NCI-H510A (cell line): ENCODE results near the gene PRDX3.
"Not testable (repeated sequence)": the region's sequence is repeated elsewhere in the genome, so short reads cannot be mapped to it uniquely, and the experiment has no call there.

Source experiments
- DNase-seq: peaks from one replicate; lab custom pipeline; 2025; lab: John Stamatoyannopoulos, UW

PRDX3 gene

DNA sequence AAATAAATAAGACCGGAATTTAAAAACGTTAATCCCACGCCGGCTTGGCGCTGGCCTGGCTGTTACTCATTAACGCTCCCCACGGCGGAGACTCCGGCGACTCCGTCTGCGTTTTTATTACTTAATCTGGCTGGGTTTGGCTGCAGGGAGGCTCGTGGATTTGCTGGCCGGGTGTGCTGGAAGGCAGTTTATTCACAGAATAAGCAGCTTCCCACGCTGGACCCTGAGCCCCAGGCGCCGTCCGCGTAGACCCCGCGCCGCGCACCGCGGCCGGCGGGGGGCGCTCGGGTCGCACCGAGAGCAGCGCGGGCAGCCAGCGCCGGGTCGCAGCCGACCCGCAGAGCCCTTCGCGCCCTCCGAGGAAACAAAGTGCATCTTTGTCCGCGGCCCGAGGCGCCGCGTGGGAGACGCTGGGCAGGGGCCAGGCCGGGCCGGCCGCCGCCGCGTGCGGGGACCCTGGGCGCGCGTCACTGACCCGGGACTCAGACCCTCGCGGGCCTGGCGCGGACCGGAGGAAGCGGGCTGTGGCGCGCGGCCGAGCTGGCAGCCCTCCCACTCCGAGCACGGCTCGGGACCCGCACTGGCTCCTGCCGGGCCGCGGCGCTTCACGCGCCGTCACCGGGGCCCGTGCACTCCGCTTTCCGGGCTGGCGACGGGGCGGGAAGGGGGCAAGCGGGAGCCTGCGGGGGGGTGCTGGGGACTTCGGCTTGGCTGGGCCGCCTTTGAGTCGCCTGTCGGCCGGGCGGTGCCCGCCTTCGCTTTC is 28.2 kb upstream of the PRDX3 start:
- peak; percentile 58 for DNase-seq

DNA sequence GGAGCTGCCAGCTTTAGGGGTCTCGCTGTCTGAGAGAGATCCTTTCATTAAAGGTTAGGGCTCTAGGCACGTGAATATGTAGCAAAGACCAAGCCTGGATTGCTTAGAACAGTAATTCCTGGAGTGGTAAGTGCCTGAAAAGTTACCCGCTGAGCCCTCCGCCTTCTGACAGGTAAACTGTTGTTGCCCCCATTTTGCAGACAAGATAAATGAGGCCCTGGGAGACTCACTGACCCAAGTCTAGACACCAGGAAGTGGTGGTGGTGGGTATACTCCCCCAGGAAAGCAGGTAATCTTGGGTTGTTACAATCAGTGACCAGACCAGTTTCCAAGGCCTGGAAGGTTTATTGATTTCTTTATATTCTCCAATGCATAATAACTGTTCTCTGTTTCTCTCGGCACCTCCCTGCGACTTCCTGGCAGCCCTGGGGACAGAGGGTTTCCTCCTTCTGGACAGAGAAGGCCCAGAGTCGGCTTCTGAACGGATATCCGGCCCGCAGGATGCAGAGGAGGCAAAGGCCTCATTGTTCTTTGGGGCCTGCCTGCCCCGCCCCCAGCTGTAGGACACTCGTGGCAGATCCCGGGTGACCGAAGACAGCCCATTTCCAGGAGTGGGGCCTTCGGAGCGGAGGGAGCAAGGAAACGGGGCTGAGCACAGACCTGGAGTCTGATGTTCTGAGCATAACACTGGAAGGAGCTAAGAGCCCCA is 27.4 kb upstream of the PRDX3 start:
- no peak for DNase-seq

DNA sequence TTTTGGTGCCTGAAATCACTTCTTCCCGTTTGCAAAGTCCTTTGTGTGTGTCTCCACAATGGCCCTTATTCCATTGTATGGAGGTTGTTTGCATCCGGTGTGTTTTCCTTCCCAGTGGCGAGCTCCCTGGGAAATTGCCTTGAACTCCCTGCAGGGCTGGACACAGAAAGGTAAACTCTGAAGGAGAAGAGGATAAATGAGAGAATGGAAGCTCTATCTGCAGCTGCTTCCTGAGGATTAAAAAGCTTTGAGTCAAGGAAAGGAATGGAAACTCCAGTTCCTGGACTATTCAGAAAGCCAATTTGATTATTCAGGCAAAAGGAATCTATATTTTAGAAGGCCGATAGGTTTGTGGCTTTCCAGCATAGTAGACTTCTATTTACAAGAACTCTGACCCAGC is 24.4 kb upstream of the PRDX3 start:
- DNase-seq: no peak

DNA sequence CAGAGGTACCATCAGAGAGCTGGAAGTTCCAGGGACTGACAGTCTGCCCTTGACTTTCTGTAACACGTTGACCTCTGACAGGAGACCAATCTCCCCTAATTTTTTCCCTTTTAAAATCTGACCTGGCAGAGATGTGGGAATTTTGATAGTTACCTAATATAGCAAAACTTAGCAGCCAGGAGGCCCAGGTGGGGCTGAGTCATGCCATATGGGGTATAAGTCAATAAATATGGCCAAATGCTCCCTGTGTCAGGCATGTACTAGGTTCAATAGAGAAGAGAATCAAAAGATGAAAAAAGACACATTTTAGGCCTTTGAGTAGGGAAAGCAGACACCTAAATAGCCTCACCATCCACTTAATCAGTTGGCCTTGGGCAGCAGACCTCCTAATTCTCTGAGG is 22.6 kb upstream of the PRDX3 start:
- no peak for DNase-seq

DNA sequence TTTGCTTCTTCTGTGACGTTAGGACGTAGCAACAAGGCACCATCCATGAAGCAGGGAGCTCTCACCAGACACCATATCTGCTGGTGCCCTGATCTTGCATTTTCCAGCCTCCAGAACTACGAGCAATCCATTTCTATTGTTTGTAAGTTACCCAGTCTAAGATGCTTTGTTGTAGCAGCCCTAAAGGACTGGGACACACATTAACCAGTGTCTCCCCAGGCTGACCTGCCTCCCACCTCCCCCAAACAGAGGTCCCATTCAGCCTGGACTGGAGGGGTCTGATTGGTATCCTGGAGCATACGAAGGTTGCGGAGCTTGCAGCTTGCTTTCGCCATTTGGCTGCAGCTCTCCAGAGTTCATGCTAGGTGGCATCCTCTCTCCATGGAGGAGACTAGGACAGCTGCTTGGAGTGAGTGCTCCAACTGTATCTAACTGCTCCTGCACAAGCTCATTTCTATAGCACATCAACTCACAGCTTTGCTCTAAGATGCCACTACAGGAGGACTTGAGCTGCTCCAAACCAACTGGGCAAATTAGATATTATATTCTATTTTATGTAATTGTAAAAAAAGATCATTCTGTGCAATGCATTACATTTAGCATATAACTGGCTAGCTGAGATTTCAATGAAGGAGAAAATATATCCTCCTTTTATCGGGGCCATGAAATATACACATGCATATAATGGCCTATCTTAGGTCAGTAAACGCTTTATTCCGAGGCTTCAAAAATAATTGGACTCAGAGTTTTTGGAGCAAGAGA is 20.8 kb upstream of the PRDX3 start:
- peak; percentile 28 for DNase-seq

DNA sequence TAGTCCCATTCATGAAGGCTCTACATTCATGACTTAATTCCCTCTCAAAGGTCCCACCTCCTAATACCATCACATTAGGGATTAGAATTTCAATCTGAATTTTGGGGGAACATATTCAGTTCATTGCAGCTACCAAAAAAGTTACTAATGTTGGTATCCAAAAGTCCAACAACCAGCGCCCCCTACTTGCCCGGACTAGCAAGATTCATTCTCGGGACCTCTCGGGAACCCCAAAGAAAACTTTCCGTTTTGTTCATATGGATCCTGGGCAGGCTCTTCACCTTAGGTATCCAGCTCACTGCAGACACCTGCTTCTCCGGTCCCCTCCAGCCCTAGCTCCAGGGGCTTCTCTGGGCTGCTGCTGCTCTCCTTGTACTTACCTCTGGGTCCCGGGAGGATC is 19.8 kb upstream of the PRDX3 start:
- no peak for DNase-seq

DNA sequence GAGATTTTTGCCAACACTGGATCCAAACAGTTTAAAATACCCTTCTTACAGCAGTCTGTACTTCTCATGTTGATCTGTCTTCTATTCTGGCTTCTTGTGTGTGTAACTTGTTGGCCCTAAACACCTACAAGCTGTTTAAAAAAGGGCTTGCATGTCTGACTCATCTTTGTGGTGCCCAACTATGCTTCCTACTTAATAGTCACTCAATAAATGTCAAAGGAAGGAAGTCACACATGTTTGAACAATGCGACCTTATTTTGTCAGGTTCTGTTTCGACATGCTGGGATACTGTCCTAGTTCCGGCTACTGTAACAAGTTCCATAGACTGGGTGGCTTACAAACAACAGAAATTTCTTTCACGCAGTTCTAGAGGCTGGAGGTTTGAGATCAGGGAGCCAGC is 19.3 kb upstream of the PRDX3 start:
- no peak for DNase-seq

DNA sequence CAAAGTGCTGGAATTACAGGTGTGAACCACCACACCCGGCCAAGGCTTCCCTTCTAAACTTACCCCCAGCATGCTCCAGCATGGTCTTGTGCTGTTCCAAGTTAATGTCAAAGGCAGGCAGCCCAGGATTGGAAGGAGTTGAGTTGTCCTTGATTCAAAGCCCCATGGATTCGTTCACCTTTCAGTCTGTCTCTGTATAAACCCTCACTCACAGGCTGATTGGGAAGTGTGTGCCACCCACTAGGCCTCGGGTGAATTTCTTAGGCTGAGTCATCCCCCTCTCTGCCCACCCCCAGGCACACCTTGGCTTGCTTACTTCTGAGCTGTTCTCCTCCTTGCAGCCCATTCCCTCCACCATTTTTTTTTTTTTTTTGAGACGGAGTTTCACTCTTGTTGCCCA is 13.3 kb upstream of the PRDX3 start:
- no peak for DNase-seq

DNA sequence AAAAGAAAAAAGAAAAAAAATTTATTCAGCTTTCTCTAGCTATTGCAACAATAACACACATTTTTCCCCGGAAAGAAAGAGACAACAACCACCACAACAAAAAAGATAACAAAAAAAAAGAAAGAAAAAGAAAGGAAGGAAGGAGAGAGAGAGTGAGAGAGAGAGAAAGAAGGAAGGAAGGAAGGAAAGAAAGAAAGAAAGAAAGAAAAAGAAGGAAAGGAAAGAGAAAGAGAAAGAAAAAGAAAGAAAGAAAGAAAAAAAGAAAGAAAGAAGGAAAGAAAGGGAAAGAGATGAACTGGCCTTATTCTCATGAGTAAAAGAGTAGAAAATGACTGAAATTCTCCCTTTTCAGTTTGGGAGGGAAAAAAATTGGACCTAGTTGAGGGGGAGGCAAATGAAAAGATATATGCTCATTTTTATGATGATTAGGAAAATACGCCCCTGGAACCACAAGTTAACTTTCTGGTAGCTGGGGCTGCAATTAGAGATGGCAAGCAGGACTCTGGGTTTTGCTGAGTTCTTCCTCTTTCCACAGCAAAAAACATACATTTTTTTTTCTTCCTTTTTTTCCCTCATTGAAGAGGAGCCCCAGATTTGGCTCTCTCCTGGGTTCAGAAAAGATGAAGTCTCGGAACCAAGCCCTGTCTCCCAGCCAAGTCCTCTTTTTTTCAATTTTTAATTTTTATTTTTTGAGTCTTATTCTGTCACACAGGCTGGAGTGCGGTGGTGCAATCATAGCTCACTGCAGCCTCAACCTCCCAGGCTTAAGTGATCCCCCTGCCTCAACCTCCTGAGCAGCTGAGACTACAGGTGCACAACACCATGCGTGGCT is 12.6 kb upstream of the PRDX3 start:
- DNase-seq: no peak

DNA sequence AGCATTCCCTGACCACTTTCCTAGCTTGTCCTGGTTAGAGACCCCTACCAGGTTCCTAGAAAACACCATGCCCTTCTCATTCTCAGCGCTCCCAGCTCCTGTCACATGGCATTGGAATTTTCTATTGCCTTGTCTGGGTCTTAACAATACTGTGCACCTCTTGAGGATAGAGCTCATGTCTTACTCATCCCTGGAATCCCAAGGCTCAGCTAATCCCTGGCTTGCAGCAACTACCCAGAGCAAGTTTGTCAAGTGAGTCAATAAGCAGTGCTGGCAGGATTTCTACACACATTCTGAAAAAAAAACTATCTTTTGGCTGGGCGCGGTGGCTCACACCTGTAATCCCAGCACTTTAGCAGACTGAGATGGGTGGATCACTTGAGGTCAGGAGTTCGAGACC is 11.7 kb upstream of the PRDX3 start:
- no peak for DNase-seq

DNA sequence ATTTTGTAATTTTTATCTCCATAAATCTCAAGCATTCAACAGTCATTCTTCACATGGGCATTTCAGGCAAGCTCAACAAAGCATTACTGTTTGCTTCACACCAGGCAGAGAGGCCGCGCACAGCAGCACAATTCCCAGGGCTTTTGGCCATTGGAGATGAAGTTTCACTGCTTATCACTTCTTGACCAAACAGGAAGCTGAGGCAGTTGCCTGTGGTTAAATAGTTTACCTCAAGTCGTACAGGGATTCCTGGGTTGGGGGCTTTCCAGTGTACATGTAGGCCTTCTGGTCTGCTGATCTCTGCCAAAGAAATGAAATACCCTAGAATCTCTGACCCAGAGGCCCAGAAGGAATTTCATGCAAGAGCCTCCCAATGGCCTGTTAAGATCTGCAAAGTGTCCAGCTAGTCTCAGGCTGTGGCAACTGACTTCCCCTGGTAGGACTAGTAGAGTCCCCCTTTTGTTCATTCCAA is 11.2 kb upstream of the PRDX3 start:
- DNase-seq: no peak

DNA sequence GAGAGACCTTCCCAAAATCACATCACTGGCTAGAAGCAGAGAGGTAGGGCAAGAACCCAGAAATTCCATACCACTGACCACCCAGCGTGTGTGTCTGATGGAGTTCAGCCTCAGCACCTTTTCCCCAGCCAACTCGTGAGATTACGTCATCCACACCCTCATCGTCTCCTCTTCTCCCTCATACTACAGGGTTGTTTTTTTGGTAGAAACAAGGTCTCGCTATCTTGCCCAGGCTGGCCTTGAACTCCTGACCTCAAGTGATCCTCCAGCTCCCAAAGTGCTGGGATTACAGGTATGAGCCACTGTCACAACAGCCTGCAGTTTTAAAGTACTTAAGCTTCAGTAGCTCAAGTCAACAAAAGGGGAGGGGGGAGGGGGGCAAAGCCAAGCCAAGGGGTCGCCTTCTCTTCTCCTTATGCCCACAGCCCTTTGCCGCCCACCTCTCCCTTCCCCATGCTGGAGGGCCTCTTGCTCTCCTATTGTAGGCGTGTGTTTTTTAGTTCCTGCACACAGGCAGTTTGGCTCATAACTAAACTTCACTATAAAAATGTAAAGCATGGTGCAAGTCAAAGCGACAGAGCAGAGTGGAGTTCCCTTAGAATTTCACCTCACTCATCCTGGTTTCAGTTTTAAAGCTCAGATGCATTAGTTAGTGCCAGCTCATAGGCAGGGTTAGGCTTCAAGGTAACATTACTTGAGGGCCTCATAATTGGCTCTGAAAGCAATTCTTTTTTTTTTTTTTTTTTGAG is 5.2 kb upstream of the PRDX3 start:
- DNase-seq: no peak

DNA sequence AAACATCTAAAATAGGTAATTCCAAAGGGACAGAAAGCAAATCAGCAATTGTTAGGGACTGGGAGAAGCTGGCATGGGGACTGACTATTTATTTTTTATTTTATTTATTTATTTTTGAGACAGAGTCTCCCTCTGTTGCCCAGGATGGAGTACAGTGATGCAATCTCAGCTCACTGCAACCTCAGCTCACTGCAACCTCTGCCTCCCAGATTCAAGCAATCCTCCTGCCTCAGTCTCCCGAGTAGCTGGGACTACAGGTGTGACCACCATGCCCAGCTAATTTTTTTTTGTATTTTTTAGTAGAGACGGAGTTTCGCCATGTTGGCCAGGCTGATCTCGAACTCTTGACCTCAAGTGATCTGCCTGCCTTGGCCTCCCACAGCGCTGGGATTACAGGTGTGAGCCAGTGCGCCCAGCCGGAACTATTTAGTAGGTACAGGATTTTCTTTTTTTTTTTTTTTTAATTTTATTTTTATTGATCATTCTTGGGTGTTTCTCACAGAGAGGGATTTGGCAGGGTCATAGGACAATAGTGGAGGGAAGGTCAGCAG is 2.3 kb upstream of the PRDX3 start:
- DNase-seq: not testable (repeated sequence)

DNA sequence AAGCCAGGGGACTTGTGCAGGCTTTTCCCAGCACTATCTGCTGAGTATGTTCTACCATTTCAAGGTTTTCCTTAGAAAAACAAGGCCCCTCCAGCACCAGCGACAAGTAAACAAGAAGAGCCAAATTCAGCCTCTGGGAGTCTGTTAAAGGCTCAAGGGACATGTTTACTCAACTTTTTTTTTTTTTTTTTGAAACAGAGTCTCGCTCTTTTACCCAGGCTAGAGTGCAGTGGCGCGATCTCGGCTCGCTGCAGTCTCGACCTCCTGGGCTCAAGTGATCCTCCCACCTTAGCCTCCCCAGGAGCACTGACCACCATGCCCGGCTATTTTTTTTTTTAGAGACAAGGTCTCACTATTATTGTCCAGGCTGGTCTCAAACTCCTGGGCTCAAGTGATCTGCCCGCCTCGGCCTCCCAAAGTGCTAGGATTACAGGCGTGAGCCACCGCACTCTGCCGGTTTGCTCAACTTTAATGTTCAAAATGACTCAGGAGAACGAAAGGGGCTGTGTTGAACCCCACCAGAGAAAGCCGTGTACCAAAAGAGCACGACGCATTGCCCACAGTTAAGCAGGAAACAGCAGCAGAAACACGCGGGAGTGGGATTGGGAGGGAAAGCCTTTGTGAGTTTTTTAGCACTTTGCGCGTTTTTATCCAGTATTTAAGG is 772 bp downstream of the PRDX3 start:
- no peak for DNase-seq

DNA sequence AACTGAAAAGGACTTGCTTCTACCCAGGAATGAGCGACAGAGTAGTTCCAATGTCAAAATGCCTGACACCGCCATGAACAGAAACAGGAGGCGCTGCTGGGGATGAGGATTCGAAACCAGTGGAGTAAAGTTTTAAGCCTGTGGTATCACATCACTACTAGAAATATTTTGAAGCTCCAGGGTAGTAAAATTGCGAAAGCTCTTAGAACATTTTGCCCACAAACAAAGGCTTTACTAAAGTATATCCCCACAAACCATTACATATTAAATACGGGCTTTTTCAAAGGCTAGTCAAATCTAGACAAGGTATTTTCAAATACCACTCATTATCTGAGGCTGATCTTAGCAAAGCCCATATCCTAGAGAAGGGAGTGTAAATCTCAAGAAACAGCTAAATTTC is 2.4 kb downstream of the PRDX3 start:
- DNase-seq: no peak

DNA sequence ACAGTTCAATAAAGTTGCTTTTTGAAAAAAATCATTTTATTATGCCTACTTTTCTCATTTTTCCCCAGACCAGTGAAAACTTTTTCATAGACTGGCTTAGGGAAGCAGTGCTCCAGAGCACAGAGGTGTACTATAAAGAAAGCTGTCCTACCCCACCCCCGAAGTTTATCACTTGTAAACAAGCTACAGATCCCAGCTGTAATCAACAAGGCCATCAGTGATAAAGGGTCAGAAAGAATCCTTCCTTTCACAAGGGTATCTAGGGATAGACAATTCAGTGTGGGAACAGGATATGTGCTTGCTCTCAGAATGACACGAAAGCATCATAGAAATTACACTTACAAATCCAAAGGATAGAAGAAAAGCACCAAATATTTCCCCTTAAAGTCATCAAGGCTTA is 4.5 kb downstream of the PRDX3 start:
- DNase-seq: no peak

DNA sequence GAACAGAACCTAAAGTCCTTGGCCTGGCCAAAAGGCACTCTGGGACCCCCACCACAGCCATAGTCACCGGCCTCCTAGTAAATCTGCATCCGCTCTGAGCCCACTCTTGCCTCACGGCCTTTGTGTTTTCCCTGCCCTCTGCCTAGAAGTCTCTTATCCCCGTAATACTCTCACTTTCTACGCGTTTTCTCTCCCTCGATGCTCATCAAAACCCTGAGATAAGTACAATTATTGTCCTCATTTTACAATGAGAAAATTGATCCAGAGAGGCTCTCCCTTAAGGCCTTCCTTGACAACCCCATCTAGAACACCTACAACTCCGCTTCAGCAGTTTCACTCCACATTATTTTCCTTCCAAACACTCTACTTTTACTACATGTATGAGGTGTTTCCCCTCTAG is 11.6 kb downstream of the PRDX3 start:
- DNase-seq: no peak

DNA sequence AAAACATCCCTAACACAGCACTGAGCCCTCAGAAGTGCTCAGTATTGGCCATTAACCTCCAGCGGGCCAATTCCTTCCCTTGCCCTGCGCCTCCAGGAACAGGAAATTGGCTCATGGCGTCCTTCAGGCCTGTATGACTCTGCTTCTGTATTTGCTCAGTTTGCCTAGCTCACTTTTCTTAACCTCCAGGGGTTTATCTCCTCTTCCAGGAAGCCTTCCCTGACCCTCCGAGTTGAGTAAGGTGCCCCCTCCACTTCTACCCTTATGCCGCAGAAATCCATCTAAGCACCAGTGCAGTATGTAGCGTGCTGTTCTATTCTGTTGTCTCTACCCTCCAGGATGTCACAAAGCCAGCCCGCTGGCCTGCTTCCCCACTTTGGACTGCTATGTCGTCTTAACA is 12.0 kb downstream of the PRDX3 start:
- no peak for DNase-seq

DNA sequence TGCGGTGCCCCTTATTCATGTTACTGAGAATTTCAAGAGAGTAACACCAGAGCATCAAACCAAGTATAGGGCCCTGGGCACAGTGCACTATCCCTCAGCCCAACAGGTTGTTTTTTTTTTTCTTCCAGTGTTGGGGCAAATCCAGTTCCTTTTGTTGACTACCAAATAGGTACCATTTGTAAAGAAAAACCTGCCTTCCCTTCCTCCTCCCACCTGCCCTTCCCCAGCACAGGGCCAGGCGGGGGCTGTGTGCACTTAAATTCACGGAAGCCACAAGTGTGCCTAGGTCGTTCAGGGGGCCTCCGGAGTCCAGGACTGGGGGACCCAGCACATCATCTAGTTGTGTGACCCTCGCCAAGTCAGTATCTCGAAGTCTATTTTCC is 12.5 kb downstream of the PRDX3 start:
- no peak for DNase-seq
